GM21737 (cell line): ENCODE data around the gene TSHZ2.
"Not testable (repeated sequence)": the region's sequence is repeated elsewhere in the genome, so short reads cannot be mapped to it uniquely, and the experiment has no call there.

Experiments used
- ATAC-seq: cut with Tn5 transposase; IDR thresholded peaks from one replicate; pipeline ENCODE4 v1.9.1; 2021; ENCODE audit warnings: mild to moderate bottlenecking, moderate library complexity; ENCODE audit not compliant: unreplicated experiment

Gene TSHZ2

GRCh38 chr20:53081916-53082863, 110.0 kb downstream of the TSHZ2 start:
- ATAC-seq, result no peak

- ATAC-seq, result no peak
Observed at GRCh38 chr20:53083411-53083810, 111.3 kb downstream of the TSHZ2 start.

GRCh38 chr20:53084408-53084997, 112.3 kb downstream of the TSHZ2 start:
- no peak for ATAC-seq

DNA sequence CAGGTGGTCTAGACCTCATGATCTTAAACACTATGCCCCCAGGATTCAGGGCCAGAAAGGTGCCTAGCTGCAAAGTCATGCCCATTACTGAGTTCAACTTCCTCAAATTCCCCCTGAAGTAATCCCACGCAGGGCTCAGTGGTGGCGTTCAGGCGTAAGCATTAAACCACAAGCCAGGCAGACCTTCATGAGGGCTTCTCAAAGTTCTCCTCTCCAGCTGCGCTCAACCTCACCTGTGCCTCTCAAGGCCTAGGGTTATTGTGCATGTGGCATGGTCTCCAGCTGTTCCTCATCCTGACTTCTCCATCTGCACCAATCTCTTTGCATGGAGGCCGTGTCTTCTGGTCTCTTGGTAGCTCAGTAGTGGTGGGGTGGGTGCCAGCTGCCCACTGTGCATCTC, 113.6 kb downstream of the TSHZ2 start:
- no peak for ATAC-seq

- no peak for ATAC-seq
Observed at GRCh38 chr20:53087037-53087777, 115.0 kb downstream of the TSHZ2 start.

- ATAC-seq, result no peak
Observed at GRCh38 chr20:53088786-53089185, 116.6 kb downstream of the TSHZ2 start.

- ATAC-seq, result not testable (repeated sequence)
Observed at GRCh38 chr20:53089851-53090250, 117.7 kb downstream of the TSHZ2 start.

DNA sequence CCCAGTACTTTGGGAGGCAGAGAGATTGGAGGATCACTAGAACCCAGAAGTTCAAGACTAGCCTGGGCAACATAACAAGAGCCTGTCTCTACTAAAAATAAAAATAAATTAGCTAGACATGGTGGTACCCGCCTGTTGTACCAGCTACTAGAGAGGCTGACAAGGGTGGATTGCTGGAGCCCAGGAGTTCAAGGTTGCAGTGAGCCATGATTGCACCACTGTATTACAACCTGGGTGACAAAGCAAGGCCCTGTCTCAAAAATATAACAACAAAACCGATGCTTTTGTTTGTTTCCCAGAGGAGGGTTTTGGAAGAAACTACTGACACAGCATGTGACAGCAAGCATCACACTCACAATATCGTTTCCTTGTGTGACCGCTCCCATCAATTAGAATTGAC, 119.6 kb downstream of the TSHZ2 start:
- no peak for ATAC-seq

DNA sequence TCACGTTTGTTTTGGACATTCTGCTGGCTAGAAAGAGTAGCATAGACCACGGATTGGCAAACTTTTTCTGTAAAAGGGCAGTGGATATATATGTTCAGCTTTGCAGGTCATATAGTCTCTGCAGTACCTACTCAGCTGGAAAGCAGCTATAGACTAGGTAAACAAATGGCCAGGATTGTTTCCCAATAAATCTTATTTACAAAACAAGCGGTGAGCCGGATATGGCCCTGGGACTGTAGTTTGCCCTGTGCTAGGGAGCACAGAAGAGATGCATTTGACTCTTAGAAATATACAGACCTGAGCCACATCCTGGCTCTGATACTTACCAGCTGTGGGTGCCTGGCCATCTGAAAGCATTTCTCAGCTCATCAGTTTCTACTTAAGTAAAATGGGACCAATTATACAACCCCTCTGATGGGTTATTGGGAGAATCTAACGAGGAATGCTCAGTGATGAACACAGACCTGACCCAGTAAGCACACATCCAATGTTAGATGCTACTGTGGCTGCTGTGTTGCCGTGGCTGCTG, 120.7 kb downstream of the TSHZ2 start:
- ATAC-seq, result no peak

GRCh38 chr20:53097371-53097770, 125.2 kb downstream of the TSHZ2 start:
- ATAC-seq, result no peak

GRCh38 chr20:53097791-53098190, 125.6 kb downstream of the TSHZ2 start:
- ATAC-seq, result no peak

DNA sequence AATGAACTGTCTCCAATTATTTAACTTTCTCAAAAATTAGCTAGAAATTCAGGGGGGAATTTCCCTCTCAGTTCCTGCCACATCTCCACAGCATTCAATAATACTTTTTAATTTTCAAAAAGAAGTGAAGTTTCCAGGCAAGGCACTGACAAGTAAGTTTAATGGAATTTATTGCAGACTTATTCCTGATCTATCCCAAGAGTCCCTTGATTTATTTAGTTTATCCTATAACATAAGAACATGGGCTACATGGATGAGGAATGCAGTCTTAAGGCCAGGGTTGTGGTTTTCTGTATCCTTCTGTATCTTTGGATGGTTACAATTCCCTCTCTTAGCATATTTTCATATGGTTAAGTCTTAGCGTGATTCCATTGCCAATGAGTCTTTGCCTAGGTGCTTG, 126.5 kb downstream of the TSHZ2 start:
- no peak for ATAC-seq

GRCh38 chr20:53099856-53100255, 127.7 kb downstream of the TSHZ2 start:
- ATAC-seq, result no peak

DNA sequence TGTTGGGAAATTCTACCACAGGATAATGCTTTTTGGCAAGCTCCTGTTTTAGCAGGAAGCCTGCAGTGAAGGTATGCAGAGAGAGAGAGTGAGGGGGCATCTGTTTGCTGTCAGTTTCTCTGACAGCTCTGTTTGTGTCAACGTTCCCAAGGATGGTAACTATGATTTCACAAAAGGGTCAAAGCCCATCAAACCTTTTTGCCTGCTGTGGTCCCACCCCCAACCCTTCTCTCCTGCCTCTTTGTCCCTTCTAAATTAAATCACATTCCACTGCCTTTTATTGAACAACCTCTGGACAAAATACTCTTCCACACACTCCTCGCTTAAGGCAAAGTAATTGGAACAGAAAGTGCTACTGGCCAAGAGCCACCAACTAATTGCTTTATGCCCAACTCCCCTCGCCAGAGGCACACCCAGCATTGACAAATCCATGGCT, 128.3 kb downstream of the TSHZ2 start:
- no peak for ATAC-seq

- ATAC-seq, result no peak
Observed at GRCh38 chr20:53101992-53102760, 130.0 kb downstream of the TSHZ2 start.

DNA sequence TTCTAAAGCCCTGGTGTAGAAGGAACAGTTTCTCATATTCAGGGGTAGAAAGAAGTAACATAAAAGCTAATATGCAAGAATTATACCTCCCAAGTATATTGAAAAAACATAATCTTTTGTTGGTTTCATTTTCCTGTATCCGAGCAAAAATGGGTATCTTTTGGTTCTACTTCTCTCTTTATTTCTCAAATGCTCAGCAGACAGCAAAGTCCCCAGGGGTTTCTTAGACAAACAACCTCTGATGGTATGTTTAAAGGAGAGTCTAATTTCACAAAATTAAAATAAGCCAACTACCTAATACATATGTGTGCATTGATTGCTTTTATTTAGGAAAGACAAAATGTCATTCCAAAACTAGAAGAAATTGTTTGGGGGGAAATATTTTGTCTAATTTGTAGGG, 131.0 kb downstream of the TSHZ2 start:
- no peak for ATAC-seq

- ATAC-seq, result no peak
Observed at GRCh38 chr20:53104884-53105283, 132.7 kb downstream of the TSHZ2 start.

DNA sequence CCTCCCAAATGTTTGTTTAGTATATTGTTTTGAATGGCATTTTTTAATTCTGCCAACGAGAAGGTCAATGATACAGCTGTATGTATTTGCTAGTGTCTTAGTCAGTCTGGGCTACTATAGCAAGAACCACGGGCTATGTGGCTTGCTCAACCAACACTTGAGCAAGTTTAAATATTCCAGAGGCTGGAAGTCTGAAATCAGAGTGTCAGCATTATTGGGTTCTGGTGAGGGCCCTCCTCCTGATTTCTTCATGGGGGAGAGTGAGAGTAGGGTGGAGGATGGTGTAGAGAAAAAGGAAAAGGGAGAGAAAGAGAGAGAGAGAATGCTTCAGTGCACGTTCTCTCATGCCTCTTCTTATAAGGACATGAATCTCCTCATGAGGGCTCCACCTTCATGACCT, 144.6 kb downstream of the TSHZ2 start:
- ATAC-seq, result no peak

- ATAC-seq, result no peak
Observed at GRCh38 chr20:53122853-53123252, 150.7 kb downstream of the TSHZ2 start.

DNA sequence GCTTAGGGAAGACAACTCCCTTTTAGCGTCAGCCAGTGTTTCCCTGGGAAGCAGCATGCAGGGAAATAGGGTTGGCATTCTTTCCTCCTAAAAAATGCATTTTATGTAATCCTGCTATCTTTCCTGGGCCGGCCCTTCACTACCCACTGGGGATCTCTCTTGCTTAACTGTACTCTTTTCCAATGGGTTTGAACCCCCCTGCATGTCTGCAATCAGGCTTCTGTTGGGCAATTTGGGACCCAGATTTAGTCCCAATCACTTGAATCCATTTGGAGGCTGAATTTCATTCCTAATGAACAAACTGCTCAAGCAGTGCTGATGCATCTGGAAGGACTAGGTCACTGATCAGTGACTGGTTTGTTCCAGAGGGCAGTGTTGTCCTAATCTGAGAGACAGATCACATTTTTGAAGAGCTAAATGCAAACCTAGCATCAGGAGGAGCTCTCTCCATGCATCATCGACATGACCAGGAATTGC, 152.0 kb downstream of the TSHZ2 start:
- no peak for ATAC-seq
